ENCODE measurements around the gene PDE8B.

Gene PDE8B

DNA sequence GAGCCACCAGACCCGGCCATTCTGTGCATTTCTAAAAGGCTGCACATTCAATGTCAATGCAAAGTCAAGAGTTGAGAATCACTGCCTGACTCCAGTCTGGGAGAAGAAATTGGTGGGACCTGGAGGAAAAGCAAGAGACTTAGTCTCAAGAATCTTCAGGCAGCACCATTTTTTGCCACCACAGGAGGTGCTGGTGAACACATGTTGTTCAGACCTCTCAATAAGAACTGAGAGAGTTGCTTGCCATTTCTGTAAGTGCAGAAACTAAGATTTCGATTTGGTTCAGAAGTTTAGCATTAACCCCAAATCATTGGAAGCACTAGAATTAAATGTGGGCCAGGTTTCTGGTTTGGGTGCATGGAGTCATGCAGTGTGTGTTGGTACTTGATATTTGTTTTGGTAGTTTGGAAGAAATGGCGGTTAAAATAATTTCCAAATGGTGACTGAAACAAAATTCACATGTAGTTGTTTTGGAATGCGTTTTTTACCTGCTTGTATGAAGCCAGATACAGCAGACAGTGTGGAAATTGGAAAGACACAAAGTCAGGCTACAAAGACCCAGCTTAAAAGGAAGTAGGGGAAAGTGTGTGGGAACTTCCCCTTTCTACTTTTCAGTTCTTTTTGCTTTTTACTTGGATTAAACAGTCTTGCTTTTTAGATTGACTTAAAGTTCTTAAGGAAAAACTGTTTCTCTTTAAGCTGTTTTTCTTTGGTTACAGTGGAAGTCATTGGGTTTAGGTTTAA is 20.4 kb downstream of the PDE8B start:
- DNase-seq (ENCODE audit: low read depth in 2 of 2, low spot score in 1 of 2), result no peak

DNA sequence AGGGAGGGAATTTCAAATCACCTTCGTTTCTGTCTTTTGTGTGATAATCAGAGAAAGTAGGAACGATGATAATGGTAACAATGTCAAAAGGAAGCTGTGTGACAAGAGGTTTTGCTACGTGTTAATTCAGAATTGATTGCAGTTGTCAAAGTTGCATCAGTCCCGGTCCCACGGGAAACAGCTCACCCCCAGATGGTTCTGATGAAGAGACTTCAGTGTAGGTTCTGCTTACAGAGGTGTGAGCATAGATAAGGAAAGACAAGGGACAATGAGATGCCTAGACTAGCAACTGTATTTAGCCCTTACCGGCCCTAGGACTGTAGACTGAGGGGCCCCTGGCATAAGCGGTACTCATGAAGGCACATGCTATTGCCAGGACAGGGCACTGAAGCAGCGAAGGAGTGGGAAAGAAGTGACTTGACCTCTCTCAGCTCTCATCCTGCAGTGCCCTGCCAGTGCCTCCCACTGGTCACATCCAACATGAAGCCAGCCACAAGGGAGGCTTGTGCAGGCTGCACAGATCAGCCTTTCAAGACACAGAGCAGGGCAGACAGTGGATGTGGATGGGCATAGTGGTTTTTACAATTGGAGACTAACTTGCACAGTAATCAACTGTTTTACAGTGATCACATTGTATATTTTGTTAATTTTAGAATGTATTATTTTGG is 21.1 kb downstream of the PDE8B start:
- no peak for DNase-seq (ENCODE audit: low read depth in 2 of 2, low spot score in 1 of 2)

DNA sequence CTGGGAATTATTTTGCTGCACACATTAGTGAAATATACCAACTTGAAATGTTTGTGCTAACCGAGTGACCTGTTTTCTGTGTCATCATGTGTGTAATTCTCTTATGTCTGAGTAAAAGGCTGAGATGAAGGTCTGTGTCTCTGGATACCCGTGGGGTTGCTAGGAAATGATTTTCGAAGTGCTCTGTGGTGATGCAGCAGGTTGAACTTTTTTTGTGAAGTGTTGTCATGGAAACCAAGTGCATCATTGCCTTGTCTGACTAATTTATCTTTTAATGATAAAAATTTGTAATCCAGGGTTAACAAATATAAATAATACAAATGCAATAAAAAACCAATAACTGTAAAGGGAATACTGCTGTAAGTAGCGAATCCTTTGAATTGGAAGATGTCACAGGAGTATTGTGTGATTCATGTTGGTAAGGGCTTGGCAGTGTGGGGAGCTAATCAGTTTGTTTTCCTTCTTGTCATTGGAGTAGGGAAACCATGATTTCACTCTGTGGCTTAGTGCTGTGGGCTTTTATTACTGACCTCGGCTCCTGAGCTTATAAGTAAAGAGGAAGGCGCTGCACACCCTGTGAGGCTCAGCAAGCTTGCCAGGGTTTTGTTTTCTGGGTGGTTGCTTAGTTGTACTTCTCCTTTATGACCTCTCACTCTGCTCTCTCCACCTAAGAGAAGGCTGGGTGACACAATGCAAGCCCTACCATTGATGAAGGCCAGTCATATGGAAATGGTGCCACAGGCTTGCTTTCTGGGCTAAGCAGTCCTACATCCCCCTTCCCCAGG is 22.3 kb downstream of the PDE8B start:
- no peak for DNase-seq (ENCODE audit: low read depth in 2 of 2, low spot score in 1 of 2)

DNA sequence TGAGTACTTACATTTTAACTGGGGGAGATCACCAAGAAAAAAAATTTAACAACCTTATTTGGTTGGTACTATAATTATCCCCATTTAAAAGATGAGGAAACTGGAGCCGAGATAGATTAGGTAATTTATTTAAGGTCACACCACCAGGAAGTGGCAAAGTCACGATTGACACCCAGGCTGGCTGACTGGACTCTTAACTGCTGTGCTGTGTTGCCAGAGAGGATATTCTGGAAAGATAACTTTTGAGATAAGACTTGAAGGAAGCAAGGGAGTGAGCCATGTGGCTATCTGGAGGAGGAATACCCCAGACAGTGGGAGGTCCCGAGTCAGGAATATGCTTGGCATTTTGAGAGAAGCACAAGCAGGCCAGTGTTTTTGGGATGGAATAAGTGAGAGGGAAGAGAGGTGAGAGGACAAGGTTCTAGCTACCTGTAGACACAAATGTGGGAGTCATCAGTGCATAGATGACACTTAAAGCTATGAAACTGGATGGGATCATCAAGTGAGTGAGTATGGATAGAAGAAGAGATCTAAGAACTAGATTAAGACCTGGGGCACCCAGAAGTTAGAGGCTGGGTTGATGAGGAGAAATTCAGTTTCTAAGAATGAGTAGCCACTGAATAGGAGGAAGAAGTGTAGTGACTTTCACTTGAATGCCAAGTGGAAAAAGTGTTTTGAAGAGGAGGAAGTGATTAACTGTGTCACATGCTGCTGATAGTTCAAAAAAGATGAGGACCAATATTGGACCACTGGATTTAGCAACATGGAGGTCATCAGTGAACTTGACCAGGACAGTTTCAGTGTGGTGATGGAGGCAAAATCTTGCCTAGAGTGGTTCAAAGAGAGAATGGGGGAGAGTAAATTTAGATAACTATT is 25.6 kb downstream of the PDE8B start:
- no peak for DNase-seq (ENCODE audit: low read depth in 2 of 2, low spot score in 1 of 2)

- no peak for DNase-seq (ENCODE audit: low read depth in 2 of 2, low spot score in 1 of 2)
These were observed 28.8 kb downstream of the PDE8B start for GRCh38 chr5:77239126-77239741.

GRCh38 chr5:77241444-77241843 is 31.0 kb downstream of the PDE8B start:
- no peak for DNase-seq (ENCODE audit: low read depth in 2 of 2, low spot score in 1 of 2)

DNA sequence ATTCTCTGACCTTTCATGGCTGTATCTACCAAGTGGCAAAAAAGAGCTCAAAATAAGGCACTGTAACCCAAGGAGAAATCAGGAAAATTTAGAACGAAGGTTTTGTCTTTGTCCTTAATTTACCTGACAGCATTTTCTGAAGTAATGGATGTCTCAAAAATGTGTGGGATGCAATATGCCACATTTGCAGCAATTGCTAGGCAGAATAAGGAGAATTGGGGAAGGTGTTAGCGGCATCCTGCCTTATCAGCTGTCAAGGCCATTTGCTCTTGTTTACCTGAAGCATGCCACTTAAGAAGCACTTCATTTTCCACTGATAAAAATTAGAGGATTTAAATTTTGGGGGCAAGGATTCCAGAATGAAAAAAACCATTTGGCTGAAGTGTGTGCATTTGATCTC is 39.0 kb downstream of the PDE8B start:
- no peak for DNase-seq (ENCODE audit: low read depth in 2 of 2, low spot score in 1 of 2)

DNA sequence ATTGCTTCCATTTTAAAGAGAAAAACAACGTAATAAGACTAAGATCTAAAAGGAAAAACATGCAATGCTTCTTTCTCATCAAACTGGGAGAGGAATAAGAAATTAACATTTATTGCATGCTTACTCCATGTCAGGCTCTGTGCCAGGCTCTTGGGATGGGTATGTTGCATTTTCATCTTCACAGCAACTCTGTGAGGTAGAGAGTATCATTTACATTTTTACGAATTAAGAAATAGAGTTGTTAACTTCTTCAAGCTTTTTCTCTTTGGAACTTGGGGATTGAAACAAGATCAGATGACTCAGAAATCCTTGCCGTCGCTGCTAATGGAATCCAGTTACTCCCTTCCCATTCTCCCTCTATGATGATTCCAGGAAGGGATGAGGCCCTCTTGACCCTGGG is 39.5 kb downstream of the PDE8B start:
- DNase-seq (ENCODE audit: low read depth in 2 of 2, low spot score in 1 of 2), result no peak

GRCh38 chr5:77251921-77252320 is 41.4 kb downstream of the PDE8B start:
- DNase-seq (ENCODE audit: low read depth in 2 of 2, low spot score in 1 of 2), result no peak

DNA sequence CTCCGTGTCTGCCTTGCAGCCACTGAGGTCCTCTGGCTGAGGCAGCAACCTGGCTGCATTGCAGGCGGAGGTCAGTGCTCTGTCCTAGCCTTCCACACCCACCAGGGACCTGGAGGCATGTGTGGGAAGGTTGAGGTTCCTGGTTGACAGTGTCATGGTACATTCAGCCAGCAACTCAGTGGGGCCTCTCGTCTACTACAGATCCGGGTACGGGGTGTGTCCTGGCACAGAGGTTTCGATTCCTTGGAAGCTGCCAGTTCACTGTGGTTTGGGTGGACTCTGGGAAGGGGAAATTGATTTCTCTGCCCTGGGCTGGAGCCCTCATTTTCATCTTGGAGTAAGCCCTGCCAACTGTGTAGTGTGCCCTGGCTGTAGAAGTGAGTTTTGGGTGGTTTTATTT is 45.1 kb downstream of the PDE8B start:
- no peak for DNase-seq (ENCODE audit: low read depth in 2 of 2, low spot score in 1 of 2)

GRCh38 chr5:77256406-77256805 is 45.9 kb downstream of the PDE8B start:
- DNase-seq (ENCODE audit: low read depth in 2 of 2, low spot score in 1 of 2), result no peak

- no peak for DNase-seq (ENCODE audit: low read depth in 2 of 2, low spot score in 1 of 2)
These were observed 48.2 kb downstream of the PDE8B start for GRCh38 chr5:77258652-77259051.

GRCh38 chr5:77259476-77259875 is 49.0 kb downstream of the PDE8B start:
- no peak for DNase-seq (ENCODE audit: low read depth in 2 of 2, low spot score in 1 of 2)

GRCh38 chr5:77262697-77263096 is 52.2 kb downstream of the PDE8B start:
- no peak for DNase-seq (ENCODE audit: low read depth in 2 of 2, low spot score in 1 of 2)

- no peak for DNase-seq (ENCODE audit: low read depth in 2 of 2, low spot score in 1 of 2)
These were observed 55.8 kb downstream of the PDE8B start for GRCh38 chr5:77266291-77266690.

GRCh38 chr5:77267496-77267895 is 57.0 kb downstream of the PDE8B start:
- no peak for DNase-seq (ENCODE audit: low read depth in 2 of 2, low spot score in 1 of 2)

GRCh38 chr5:77272206-77272605 is 61.7 kb downstream of the PDE8B start:
- no peak for DNase-seq (ENCODE audit: low read depth in 2 of 2, low spot score in 1 of 2)

DNA sequence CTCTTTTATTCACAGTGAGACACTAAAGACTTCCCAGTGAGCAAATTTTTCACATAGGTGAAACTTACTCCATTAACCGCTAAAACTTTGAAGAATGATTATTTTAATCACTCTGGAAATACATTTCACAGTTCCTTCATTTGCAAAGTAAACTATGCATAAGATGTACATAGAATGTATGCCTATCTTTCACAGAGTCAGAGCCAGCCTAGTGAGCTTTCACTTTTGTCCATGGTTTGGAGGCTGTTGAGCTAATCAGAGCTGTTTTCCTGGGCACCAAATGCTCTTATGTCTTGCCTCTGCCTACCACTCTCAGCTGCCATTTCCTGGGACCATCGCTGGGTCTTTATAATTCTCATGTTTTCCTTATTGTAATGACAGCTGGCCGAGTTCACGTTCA is 67.3 kb downstream of the PDE8B start:
- no peak for DNase-seq (ENCODE audit: low read depth in 2 of 2, low spot score in 1 of 2)

DNA sequence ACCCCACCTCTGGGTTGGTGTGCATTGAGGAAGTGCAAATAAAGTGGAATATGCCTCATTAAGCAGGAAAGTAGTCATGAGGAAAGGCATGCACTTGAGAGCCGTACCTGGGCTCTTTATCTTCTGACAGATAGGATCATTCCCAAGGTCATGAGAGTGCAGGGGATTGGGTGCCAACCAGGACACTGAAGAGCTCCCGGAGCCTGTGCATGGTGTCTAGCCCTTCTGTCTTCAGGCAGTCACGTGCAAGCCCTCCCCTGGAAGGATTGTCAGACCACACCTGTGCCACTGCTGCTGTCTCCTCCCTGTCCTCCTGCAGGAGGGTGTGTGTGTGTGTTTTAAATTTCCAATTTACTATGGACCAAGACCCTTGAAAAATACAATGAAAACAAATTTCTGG is 69.6 kb downstream of the PDE8B start:
- no peak for DNase-seq (ENCODE audit: low read depth in 2 of 2, low spot score in 1 of 2)

GRCh38 chr5:77281969-77282336 is 71.5 kb downstream of the PDE8B start:
- DNase-seq (ENCODE audit: low read depth in 2 of 2, low spot score in 1 of 2), result no peak

All from stimulated activated CD8-positive, alpha-beta memory T cell treated with anti-CD3 and anti-CD28 coated beads, Interleukin-4, amount 100 ng/mL, for 4 hours (primary cell).